ENCODE data around the gene MCOLN1. TPM values are rescaled to one million over a fixed set of nuclear protein-coding genes. Genes with fewer than 3 reads are reported as not detected.

MCOLN1 gene
- total and polyA plus RNA-seq, 2 experiments from 2014 or later: 7.2 to 16.1 TPM

DNA sequence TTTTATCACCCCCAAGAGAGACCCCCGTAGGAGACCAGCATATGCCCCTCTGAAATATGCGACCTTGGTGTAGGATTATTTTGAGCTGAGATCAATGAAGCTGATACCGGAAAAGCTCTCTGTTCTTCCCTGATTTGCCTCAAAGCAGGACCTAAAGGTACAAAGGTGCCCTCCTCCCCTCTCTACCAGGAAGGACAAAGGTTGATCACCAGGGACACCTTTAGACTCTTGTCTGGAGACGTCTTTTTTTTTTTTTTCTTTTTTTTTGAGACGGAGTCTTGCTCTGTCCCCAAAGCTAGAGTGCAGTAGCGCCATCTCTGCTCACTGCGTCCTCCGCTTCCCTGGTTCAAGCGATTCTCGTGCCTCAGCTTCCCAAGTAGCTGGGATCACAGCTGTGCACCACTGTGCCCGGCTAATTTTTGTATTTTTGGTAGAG lies 32.8 kb upstream of the MCOLN1 start:
- no peaks in the 10 kb centered on the region for H3K36me3 ChIP-seq (ENCODE audit: insufficient read depth)
- no peaks in the 10 kb centered on the region for H3K79me2 ChIP-seq (replicated peaks; ENCODE audit: insufficient read depth)
- Mint-ChIP-seq H3K4me3 (peak overlapping the region; percentile 57; the same call in 2 of the 3 replicates), H3K27ac (peak overlapping the region; percentile 97), H3K9me3 (no peaks in the 10 kb centered on the region), H3K27me3 (ENCODE audit: insufficient read depth, low read depth, poor library complexity) (peaks cover 9% of the 10 kb centered on the region), H3K4me1 (peaks cover 9% of the 10 kb centered on the region), H3K36me3 (ENCODE audit: low read depth) (no peaks in the 10 kb centered on the region)
- H3F3A ChIP-seq (replicated peaks; ENCODE audit: low read depth): peaks cover 5% of the 10 kb centered on the region
- H3K4me3 ChIP-seq: no peak overlapping the region
- peak overlapping the region; percentile 64; the same call in 1 of the 2 replicates for H2AFZ ChIP-seq
- H3K27ac ChIP-seq (ENCODE audit: low read depth): peak overlapping the region; percentile 97
- H3K9me2 ChIP-seq (ENCODE audit: insufficient read depth): no peaks in the 10 kb centered on the region
- ATAC-seq: peak; percentile 27
- peak overlapping the region; percentile 95 for H3K4me2 ChIP-seq
- TF ChIP-seq, protein P1, sequence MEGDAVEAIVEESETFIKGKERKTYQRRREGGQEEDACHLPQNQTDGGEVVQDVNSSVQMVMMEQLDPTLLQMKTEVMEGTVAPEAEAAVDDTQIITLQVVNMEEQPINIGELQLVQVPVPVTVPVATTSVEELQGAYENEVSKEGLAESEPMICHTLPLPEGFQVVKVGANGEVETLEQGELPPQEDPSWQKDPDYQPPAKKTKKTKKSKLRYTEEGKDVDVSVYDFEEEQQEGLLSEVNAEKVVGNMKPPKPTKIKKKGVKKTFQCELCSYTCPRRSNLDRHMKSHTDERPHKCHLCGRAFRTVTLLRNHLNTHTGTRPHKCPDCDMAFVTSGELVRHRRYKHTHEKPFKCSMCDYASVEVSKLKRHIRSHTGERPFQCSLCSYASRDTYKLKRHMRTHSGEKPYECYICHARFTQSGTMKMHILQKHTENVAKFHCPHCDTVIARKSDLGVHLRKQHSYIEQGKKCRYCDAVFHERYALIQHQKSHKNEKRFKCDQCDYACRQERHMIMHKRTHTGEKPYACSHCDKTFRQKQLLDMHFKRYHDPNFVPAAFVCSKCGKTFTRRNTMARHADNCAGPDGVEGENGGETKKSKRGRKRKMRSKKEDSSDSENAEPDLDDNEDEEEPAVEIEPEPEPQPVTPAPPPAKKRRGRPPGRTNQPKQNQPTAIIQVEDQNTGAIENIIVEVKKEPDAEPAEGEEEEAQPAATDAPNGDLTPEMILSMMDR (conservative IDR thresholded peaks at IDR 0.05; ENCODE audit: low read depth in 2 of 2): peak in 1 of 2 experiments; percentile 41; a peak in 2 of 4 replicates
- TF ChIP-seq, protein P2, sequence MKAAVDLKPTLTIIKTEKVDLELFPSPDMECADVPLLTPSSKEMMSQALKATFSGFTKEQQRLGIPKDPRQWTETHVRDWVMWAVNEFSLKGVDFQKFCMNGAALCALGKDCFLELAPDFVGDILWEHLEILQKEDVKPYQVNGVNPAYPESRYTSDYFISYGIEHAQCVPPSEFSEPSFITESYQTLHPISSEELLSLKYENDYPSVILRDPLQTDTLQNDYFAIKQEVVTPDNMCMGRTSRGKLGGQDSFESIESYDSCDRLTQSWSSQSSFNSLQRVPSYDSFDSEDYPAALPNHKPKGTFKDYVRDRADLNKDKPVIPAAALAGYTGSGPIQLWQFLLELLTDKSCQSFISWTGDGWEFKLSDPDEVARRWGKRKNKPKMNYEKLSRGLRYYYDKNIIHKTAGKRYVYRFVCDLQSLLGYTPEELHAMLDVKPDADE (IDR thresholded peaks at IDR 0.05): no peak
- TF ChIP-seq ZNF331 (CRISPR knock-in tag; IDR thresholded peaks at IDR 0.05; ENCODE audit: low read depth) (no peak), ZNF114 (CRISPR knock-in tag; IDR thresholded peaks at IDR 0.05) (no peak)
- no peaks in the 10 kb centered on the region for H4K20me1 ChIP-seq (replicated peaks; ENCODE audit: insufficient read depth)
- peak; percentile 34 for DNase-seq (ENCODE audit: low spot score)
- H3K4me1 ChIP-seq (ENCODE audit: insufficient read depth): peaks cover 7% of the 10 kb centered on the region
- H3K27me3 ChIP-seq (ENCODE audit: insufficient read depth): no peaks in the 10 kb centered on the region

DNA sequence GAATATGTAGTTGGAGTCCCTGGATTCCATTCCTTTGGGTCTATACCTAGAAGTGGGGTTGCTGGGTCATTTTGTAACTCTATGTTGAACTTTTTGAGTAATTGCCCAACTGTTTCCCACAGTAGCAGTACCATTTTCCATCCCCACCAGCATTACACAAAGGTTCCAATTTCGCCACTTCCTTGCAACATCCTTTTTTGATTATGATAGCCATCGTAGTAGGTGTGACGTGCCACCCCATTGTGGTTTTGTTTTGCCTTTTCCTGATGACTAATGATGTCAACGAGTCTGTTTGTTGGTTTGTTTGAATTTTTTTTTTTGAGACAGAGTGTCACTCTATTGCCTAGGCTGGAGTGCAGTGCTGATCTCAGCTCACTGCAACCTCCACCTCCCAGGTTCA lies 30.3 kb upstream of the MCOLN1 start:
- H4K20me1 ChIP-seq (replicated peaks; ENCODE audit: insufficient read depth): no peaks in the 10 kb centered on the region
- no peaks in the 10 kb centered on the region for H3K9me2 ChIP-seq (ENCODE audit: insufficient read depth)
- no peaks in the 10 kb centered on the region for H3K36me3 Mint-ChIP-seq (ENCODE audit: low read depth)
- no peak overlapping the region for H3K27ac ChIP-seq (ENCODE audit: low read depth)
- no peaks in the 10 kb centered on the region for H3K79me2 ChIP-seq (replicated peaks; ENCODE audit: insufficient read depth)
- peaks cover 7% of the 10 kb centered on the region for H3K4me1 ChIP-seq (ENCODE audit: insufficient read depth)
- H3K36me3 ChIP-seq (ENCODE audit: insufficient read depth): no peaks in the 10 kb centered on the region
- H3K27ac Mint-ChIP-seq: no peak overlapping the region
- no peak overlapping the region for H3K4me3 Mint-ChIP-seq
- no peak overlapping the region for H3K4me3 ChIP-seq
- ATAC-seq (no peak), DNase-seq (ENCODE audit: low spot score) (no peak)
- H3K4me2 ChIP-seq: no peak overlapping the region
- H3K27me3 Mint-ChIP-seq (ENCODE audit: insufficient read depth, low read depth, poor library complexity): peaks cover 7% of the 10 kb centered on the region
- H2AFZ ChIP-seq: no peak overlapping the region
- H3K27me3 ChIP-seq (ENCODE audit: insufficient read depth): no peaks in the 10 kb centered on the region
- peaks cover 5% of the 10 kb centered on the region for H3F3A ChIP-seq (replicated peaks; ENCODE audit: low read depth)
- H3K9me3 Mint-ChIP-seq: no peaks in the 10 kb centered on the region
- H3K4me1 Mint-ChIP-seq: peaks cover 9% of the 10 kb centered on the region
- no peak for TF ChIP-seq CREB1 (CRISPR knock-in tag; IDR thresholded peaks at IDR 0.05; ENCODE audit: low read depth)
- TF ChIP-seq EZH2 (IDR thresholded peaks at IDR 0.05; ENCODE audit: low read depth, unreplicated experiment): no peak
- TF ChIP-seq, protein P2 (IDR thresholded peaks at IDR 0.05): no peak
- TF ChIP-seq, protein P1 (conservative IDR thresholded peaks at IDR 0.05; ENCODE audit: low read depth in 2 of 2): no peak
- no peak for TF ChIP-seq JUNB (IDR thresholded peaks at IDR 0.05; ENCODE audit: unreplicated experiment)
- TF ChIP-seq, protein P3, sequence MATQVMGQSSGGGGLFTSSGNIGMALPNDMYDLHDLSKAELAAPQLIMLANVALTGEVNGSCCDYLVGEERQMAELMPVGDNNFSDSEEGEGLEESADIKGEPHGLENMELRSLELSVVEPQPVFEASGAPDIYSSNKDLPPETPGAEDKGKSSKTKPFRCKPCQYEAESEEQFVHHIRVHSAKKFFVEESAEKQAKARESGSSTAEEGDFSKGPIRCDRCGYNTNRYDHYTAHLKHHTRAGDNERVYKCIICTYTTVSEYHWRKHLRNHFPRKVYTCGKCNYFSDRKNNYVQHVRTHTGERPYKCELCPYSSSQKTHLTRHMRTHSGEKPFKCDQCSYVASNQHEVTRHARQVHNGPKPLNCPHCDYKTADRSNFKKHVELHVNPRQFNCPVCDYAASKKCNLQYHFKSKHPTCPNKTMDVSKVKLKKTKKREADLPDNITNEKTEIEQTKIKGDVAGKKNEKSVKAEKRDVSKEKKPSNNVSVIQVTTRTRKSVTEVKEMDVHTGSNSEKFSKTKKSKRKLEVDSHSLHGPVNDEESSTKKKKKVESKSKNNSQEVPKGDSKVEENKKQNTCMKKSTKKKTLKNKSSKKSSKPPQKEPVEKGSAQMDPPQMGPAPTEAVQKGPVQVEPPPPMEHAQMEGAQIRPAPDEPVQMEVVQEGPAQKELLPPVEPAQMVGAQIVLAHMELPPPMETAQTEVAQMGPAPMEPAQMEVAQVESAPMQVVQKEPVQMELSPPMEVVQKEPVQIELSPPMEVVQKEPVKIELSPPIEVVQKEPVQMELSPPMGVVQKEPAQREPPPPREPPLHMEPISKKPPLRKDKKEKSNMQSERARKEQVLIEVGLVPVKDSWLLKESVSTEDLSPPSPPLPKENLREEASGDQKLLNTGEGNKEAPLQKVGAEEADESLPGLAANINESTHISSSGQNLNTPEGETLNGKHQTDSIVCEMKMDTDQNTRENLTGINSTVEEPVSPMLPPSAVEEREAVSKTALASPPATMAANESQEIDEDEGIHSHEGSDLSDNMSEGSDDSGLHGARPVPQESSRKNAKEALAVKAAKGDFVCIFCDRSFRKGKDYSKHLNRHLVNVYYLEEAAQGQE (IDR thresholded peaks at IDR 0.05; ENCODE audit: unreplicated experiment): no peak
- no peak for TF ChIP-seq ZNF114 (CRISPR knock-in tag; IDR thresholded peaks at IDR 0.05)

Measured in GM23338 (cell line).